ENCODE measurements around the gene PRMT7. TPM values are rescaled to one million over a fixed set of nuclear protein-coding genes. Genes with fewer than 3 reads are reported as not detected.

PRMT7 gene
- total RNA-seq, 4 donors from 2014 or later = 11.5 to 34.9 (median 27.4) TPM

GRCh38 chr16:68345351-68345810 lies 34.6 kb downstream of the PRMT7 start:
- TF ChIP-seq POLR2AphosphoS5 (IDR thresholded peaks at IDR 0.05) = no peak
- TF ChIP-seq POLR2A (IDR thresholded peaks at IDR 0.05) = no peak
- TF ChIP-seq EP300 (IDR thresholded peaks at IDR 0.05) = no peak
- TF ChIP-seq, protein P1, sequence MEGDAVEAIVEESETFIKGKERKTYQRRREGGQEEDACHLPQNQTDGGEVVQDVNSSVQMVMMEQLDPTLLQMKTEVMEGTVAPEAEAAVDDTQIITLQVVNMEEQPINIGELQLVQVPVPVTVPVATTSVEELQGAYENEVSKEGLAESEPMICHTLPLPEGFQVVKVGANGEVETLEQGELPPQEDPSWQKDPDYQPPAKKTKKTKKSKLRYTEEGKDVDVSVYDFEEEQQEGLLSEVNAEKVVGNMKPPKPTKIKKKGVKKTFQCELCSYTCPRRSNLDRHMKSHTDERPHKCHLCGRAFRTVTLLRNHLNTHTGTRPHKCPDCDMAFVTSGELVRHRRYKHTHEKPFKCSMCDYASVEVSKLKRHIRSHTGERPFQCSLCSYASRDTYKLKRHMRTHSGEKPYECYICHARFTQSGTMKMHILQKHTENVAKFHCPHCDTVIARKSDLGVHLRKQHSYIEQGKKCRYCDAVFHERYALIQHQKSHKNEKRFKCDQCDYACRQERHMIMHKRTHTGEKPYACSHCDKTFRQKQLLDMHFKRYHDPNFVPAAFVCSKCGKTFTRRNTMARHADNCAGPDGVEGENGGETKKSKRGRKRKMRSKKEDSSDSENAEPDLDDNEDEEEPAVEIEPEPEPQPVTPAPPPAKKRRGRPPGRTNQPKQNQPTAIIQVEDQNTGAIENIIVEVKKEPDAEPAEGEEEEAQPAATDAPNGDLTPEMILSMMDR (IDR thresholded peaks at IDR 0.05) = no peak
- no peak for ATAC-seq
- Histone ChIP-seq H3K27ac (no peak overlapping the region), H3K36me3 (peaks cover 0 to 96% of the 10 kb centered on the region in 2 donors), H3K4me3 (no peak overlapping the region), H3K27me3 (no peaks in the 10 kb centered on the region), H3K9me3 (no peaks in the 10 kb centered on the region), H3K4me1 (no peaks in the 10 kb centered on the region)
- 46 to 80% methylated on average over 4 to 6 of the region's 11 CpGs for WGBS, 2 donors (ENCODE audit: low coverage in 1 of 2)

- TF ChIP-seq EP300 (IDR thresholded peaks at IDR 0.05) (no peak), POLR2AphosphoS5 (IDR thresholded peaks at IDR 0.05) (no peak), POLR2A (IDR thresholded peaks at IDR 0.05) (no peak)
- TF ChIP-seq, protein P1 (IDR thresholded peaks at IDR 0.05) = no peak
- no peak overlapping the region for H3K27ac ChIP-seq
- no peaks in the 10 kb centered on the region for H3K4me1 ChIP-seq
- H3K27me3 ChIP-seq = no peaks in the 10 kb centered on the region
- WGBS, 2 donors (ENCODE audit: low coverage in 1 of 2) = 87 to 88% methylated on average over 6 to 12 of the region's 16 CpGs
- H3K4me3 ChIP-seq = no peak overlapping the region
- no peaks in the 10 kb centered on the region for H3K9me3 ChIP-seq
- peaks cover 0 to 96% of the 10 kb centered on the region in 2 donors for H3K36me3 ChIP-seq
- no peak for ATAC-seq
Observed at GRCh38 chr16:68345958-68346635, 35.3 kb downstream of the PRMT7 start.

- Histone ChIP-seq H3K27ac (no peak overlapping the region), H3K4me3 (no peak overlapping the region), H3K4me1 (no peaks in the 10 kb centered on the region), H3K9me3 (no peaks in the 10 kb centered on the region), H3K36me3 (peaks cover 0 to 96% of the 10 kb centered on the region in 2 donors), H3K27me3 (no peaks in the 10 kb centered on the region)
- TF ChIP-seq EP300 (IDR thresholded peaks at IDR 0.05) (no peak), POLR2A (IDR thresholded peaks at IDR 0.05) (no peak), POLR2AphosphoS5 (IDR thresholded peaks at IDR 0.05) (no peak)
- TF ChIP-seq, protein P1 (IDR thresholded peaks at IDR 0.05) = no peak
- ATAC-seq = no peak
- 80 to 100% methylated on average over 1 to 4 of the region's 12 CpGs for WGBS, 2 donors (ENCODE audit: low coverage in 1 of 2)
Observed at GRCh38 chr16:68346892-68347480, 36.2 kb downstream of the PRMT7 start.

GRCh38 chr16:68347605-68348004 lies 36.8 kb downstream of the PRMT7 start:
- no peaks in the 10 kb centered on the region for H3K4me1 ChIP-seq
- no peaks in the 10 kb centered on the region for H3K9me3 ChIP-seq
- H3K4me3 ChIP-seq = no peak overlapping the region
- peaks cover 0 to 96% of the 10 kb centered on the region in 2 donors for H3K36me3 ChIP-seq
- 78 to 79% methylated on average over 2 to 3 of the region's 4 CpGs for WGBS, 2 donors (ENCODE audit: low coverage in 1 of 2)
- TF ChIP-seq, protein P1 (IDR thresholded peaks at IDR 0.05) = no peak
- TF ChIP-seq EP300 (IDR thresholded peaks at IDR 0.05) = no peak
- no peak for TF ChIP-seq POLR2AphosphoS5 (IDR thresholded peaks at IDR 0.05)
- TF ChIP-seq POLR2A (IDR thresholded peaks at IDR 0.05) = no peak
- H3K27ac ChIP-seq = no peak overlapping the region
- no peaks in the 10 kb centered on the region for H3K27me3 ChIP-seq
- ATAC-seq = no peak

Measured in gastroesophageal sphincter (tissue), 4 donors.